Measurements from ENCODE around the gene RNASE8.

RNASE8 gene

GRCh38 chr14:21070083-21070609, 12.5 kb downstream of the RNASE8 start, which contains the start of gene ARHGEF40:
ARHGEF40 (plus strand) TSS chr14:21070304; CDS start chr14:21070397, 93 bp downstream.
- peak; percentile 43 for DNase-seq (ENCODE audit: low read depth)
- peak within 1 kb of the TSS; percentile 78 for H3K4me3 ChIP-seq (ENCODE audit: low read depth, low read length)
- TF ChIP-seq CTCF (conservative IDR thresholded peaks at IDR 0.05; ENCODE audit: low read depth, low read length) = no peak

DNA sequence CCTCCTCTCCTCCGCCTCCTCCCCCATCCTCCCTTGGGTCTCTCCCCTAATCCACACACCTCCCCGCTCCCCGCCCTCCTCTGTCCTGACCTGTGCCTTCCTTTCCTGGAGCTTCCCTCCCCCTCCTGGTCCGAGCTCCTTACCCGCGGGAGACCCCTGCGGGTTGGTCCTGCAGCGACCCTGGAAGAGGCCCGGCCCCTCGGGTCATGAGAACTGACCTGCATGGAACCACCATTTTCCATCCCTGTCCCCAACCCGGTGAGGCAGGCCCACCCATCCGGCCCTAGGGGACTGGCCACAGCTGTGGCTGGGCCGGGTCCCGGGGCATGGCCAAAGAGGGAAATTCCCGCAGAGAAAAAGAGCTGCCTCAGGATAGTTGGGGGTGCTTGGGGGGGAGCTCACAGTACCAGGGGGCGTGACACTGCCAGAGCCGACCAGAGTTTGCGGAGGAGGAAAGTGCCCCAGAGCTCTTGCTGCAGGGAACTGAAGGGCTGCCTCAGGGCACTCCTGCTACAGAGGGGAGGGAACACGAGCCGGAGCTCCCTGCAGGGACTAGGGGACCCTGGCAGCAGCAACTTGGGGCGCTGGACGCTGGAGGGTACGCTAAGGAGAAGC, 13.1 kb downstream of the RNASE8 start:
- TF ChIP-seq CTCF (conservative IDR thresholded peaks at IDR 0.05; ENCODE audit: low read depth, low read length) = no peak
- peak; percentile 48 for DNase-seq (ENCODE audit: low read depth)
- peak overlapping the region; percentile 78 for H3K4me3 ChIP-seq (ENCODE audit: low read depth, low read length)

DNA sequence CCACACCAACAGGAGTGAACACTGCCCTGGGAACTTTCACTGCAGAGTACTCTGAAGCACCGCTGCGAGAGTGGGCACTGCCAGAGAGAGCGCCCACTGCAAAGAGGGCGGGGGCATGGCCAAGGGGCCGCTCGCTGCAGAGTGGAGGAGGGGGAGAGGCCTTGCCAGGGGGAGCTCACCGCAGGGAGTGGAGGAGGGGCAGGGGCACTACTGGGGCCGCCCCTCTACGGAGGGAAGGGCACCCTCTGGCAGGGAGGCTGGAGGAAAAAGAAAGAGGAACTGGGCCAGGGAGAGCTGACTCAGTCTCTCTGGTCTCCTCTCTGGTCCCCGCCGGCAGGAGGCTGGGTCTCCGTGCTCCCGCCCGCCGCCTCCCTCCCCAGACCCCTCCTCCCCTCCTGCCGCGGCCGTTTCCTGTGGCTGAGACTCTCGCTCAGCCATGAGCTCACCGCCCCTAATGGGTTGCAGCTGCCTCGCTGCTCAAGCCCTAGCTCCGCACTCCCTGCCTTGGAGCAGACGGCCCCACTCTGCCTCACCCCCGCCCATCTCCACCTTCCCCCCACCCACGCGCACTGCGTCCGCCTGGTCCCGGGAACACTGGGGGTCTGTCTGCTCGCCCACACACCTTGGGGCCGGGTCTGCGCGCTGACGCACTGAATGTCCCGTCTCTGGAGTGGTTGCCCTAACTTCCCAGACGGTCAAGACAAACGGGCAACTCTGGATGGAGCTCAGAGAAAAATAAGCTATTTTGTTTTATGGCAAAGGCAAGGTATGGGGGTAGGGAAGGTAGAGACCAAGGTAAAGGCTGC, 13.8 kb downstream of the RNASE8 start:
- DNase-seq (ENCODE audit: low read depth) = peak; percentile 95
- peak; percentile 17 for TF ChIP-seq CTCF (conservative IDR thresholded peaks at IDR 0.05; ENCODE audit: low read depth, low read length)
- H3K4me3 ChIP-seq (ENCODE audit: low read depth, low read length) = peak overlapping the region; percentile 78

DNA sequence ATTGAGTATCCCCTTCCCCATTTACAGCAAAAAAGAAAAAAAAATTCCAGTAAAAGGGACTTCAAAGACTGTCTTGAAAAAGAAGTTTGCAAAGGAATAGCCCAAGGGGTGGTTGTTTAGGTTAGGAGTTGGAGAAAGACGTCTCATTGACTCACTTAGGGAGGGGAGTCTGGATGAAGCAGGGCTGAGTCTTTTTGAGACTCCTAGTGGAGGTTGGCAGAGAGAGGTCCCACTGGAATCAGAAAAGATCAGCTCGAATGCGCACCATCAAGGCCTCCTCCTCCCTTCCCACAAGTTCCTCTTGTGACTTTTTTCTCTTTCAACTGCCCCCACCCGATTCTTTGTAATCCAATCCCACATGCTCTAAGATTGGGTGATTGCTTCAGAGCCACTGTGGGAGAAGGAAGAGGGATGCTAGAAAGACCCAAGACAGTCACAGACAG, 14.4 kb downstream of the RNASE8 start:
- peak overlapping the region; percentile 78 for H3K4me3 ChIP-seq (ENCODE audit: low read depth, low read length)
- peak; percentile 82 for DNase-seq (ENCODE audit: low read depth)
- peak; percentile 30 for TF ChIP-seq CTCF (conservative IDR thresholded peaks at IDR 0.05; ENCODE audit: low read depth, low read length)

GRCh38 chr14:21072781-21073339, 15.2 kb downstream of the RNASE8 start:
- no peak for DNase-seq (ENCODE audit: low read depth)
- no peak for TF ChIP-seq CTCF (conservative IDR thresholded peaks at IDR 0.05; ENCODE audit: low read depth, low read length)
- no peak overlapping the region for H3K4me3 ChIP-seq (ENCODE audit: low read depth, low read length)

DNA sequence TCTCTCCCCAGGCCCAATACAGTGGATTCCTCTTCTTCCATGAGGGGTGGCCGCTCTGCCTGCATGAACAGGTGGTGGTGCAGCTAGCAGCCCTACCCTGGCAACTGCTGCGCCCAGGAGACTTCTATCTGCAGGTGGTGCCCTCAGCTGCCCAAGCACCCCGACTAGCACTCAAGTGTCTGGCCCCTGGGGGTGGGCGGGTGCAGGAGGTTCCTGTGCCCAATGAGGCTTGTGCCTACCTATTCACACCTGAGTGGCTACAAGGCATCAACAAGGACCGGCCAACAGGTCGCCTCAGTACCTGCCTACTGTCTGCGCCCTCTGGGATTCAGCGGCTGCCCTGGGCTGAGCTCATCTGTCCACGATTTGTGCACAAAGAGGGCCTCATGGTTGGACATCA, 16.3 kb downstream of the RNASE8 start:
- TF ChIP-seq CTCF (conservative IDR thresholded peaks at IDR 0.05; ENCODE audit: low read depth, low read length) = no peak
- H3K4me3 ChIP-seq (ENCODE audit: low read depth, low read length) = no peak overlapping the region

More for the DNA sequence above, 16.3 kb downstream of the RNASE8 start:
- DNase-seq (ENCODE audit: low read depth) = no peak
